GM21786 (cell line): Measurements from ENCODE around the gene TH.

Experiments
- ATAC-seq: cut with Tn5 transposase; IDR thresholded peaks from one replicate; pipeline ENCODE4 v1.9.1; 2021; ENCODE audit not compliant: unreplicated experiment

The TH gene

GRCh38 chr11:2171591-2172003 is at the start of gene TH:
TH (minus strand) TSS chr11:2171815; CDS start chr11:2171786, 29 bp downstream.
- no peak for ATAC-seq

- no peak for ATAC-seq
Measured at GRCh38 chr11:2221024-2221423, 49.4 kb upstream of the TH start.

GRCh38 chr11:2220173-2220771 is 48.7 kb upstream of the TH start:
- ATAC-seq = no peak

GRCh38 chr11:2219318-2220017 is 47.9 kb upstream of the TH start:
- ATAC-seq = no peak

- no peak for ATAC-seq
Measured at GRCh38 chr11:2218031-2218633, 46.5 kb upstream of the TH start.

GRCh38 chr11:2217211-2218030 is 45.8 kb upstream of the TH start:
- no peak for ATAC-seq

- ATAC-seq = no peak
Measured at GRCh38 chr11:2216400-2217064, 44.9 kb upstream of the TH start.

- ATAC-seq = no peak
Measured at GRCh38 chr11:2215561-2216399, 44.2 kb upstream of the TH start.

- no peak for ATAC-seq
Measured at GRCh38 chr11:2215230-2215560, 43.6 kb upstream of the TH start.

- ATAC-seq = no peak
Measured at GRCh38 chr11:2214527-2215229, 43.1 kb upstream of the TH start.

GRCh38 chr11:2213890-2214526 is 42.4 kb upstream of the TH start:
- ATAC-seq = no peak

- ATAC-seq = no peak
Measured at GRCh38 chr11:2213384-2213842, 41.8 kb upstream of the TH start.

- ATAC-seq = no peak
Measured at GRCh38 chr11:2212411-2213251, 41.0 kb upstream of the TH start.

- no peak for ATAC-seq
Measured at GRCh38 chr11:2211113-2211971, 39.7 kb upstream of the TH start.

- no peak for ATAC-seq
Measured at GRCh38 chr11:2210366-2211112, 38.9 kb upstream of the TH start.

GRCh38 chr11:2209900-2210321 is 38.3 kb upstream of the TH start:
- no peak for ATAC-seq
